HL-60 (cell line): ENCODE data around the gene CDK6.

Source experiments
- POLR2AphosphoS5 ChIP-seq: IDR thresholded peaks from 2 replicates; pipeline ENCODE4 v1.6.1; 2012; ENCODE audit warnings: low read depth
- REST ChIP-seq: IDR thresholded peaks from 2 replicates; pipeline ENCODE4 v1.6.1; 2012; ENCODE audit warnings: low read depth; ENCODE audit not compliant: insufficient replicate concordance
- SPI1 ChIP-seq: IDR thresholded peaks from 2 replicates; pipeline ENCODE4 v1.6.1; 2012; ENCODE audit warnings: low read depth, mild to moderate bottlenecking, borderline replicate concordance
- TF ChIP-seq, protein P1 (sequence below): IDR thresholded peaks from one replicate; pipeline ENCODE4 v1.5.1; 2011; ENCODE audit warnings: low read length, control low read depth, inconsistent platforms; ENCODE audit not compliant: insufficient read depth

DNA sequence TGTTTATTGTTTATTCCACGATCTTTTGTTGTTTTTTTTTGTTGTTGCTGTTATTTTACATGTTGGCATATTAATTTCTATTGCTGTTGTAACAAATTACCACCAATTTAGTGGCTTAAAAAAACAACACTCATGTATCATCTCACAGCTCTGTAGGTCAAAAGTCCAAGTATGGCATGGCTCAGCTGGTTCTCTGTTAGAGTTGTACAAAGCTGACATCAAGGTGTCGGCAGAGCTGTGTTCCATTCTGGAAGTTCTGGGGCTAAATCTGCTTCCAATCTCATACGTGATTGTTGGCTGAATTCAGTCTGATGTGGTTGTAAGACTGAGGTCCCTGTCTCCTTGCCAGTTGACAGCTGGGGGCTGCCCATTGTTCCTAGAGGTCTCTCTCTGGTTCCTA is 186.0 kb downstream of the CDK6 start:
- TF ChIP-seq, protein P1, sequence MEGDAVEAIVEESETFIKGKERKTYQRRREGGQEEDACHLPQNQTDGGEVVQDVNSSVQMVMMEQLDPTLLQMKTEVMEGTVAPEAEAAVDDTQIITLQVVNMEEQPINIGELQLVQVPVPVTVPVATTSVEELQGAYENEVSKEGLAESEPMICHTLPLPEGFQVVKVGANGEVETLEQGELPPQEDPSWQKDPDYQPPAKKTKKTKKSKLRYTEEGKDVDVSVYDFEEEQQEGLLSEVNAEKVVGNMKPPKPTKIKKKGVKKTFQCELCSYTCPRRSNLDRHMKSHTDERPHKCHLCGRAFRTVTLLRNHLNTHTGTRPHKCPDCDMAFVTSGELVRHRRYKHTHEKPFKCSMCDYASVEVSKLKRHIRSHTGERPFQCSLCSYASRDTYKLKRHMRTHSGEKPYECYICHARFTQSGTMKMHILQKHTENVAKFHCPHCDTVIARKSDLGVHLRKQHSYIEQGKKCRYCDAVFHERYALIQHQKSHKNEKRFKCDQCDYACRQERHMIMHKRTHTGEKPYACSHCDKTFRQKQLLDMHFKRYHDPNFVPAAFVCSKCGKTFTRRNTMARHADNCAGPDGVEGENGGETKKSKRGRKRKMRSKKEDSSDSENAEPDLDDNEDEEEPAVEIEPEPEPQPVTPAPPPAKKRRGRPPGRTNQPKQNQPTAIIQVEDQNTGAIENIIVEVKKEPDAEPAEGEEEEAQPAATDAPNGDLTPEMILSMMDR = no peak
- TF ChIP-seq POLR2AphosphoS5 (no peak), REST (no peak), SPI1 (no peak)
